Mesenchymal stem cell (in vitro differentiated cells and primary cell): ENCODE measurements around the gene ADK.
"Not testable (repeated sequence)": the region's sequence is repeated elsewhere in the genome, so short reads cannot be mapped to it uniquely, and the experiment has no call there.

Experiments
- DNase-seq: peaks from one replicate; pipeline ENCODE4 v3.0.0-alpha.2; 2013
- H2AFZ ChIP-seq: one replicate; pipeline ENCODE4 v1.6.1; 2013; ENCODE audit warnings: low read depth, mild to moderate bottlenecking, control low read depth, inconsistent platforms, low read length, moderate library complexity
- H2AK5ac ChIP-seq: 2 replicates; pipeline ENCODE4 v1.6.1; 2013; ENCODE audit warnings: low read length, moderate library complexity, mild to moderate bottlenecking, inconsistent platforms; ENCODE audit not compliant: severe bottlenecking
- H2BK120ac ChIP-seq: one replicate; pipeline ENCODE4 v1.6.1; 2013; ENCODE audit warnings: low read depth, mild to moderate bottlenecking, inconsistent platforms, low read length, moderate library complexity
- H2BK12ac ChIP-seq, 2 experiments: one replicate each; pipeline ENCODE4 v1.6.1; 2013; ENCODE audit warnings: inconsistent platforms in 2 of 2, low read length in 2 of 2, mild to moderate bottlenecking in 2 of 2, moderate library complexity in 2 of 2, control low read depth in 1 of 2
- H2BK15ac ChIP-seq: one replicate; pipeline ENCODE4 v1.6.1; 2013; ENCODE audit warnings: mild to moderate bottlenecking, low read depth, inconsistent platforms; ENCODE audit not compliant: poor library complexity, severe bottlenecking
- H2BK5ac ChIP-seq: 2 replicates; pipeline ENCODE4 v1.6.1; 2013; ENCODE audit warnings: low read depth, mild to moderate bottlenecking, low read length, control low read depth, inconsistent platforms; ENCODE audit not compliant: poor library complexity, severe bottlenecking
- H3K14ac ChIP-seq, 2 experiments: one replicate each; pipeline ENCODE4 v1.6.1; 2013; ENCODE audit warnings: inconsistent platforms in 2 of 2, low read length in 2 of 2, control low read depth in 1 of 2, mild to moderate bottlenecking in 1 of 2, moderate library complexity in 1 of 2
- H3K18ac ChIP-seq, 2 experiments: one replicate each; pipeline ENCODE4 v1.6.1; 2013; ENCODE audit warnings: inconsistent platforms in 2 of 2, low read length in 2 of 2, control low read depth in 1 of 2, low read depth in 1 of 2, mild to moderate bottlenecking in 1 of 2
- H3K23ac ChIP-seq, 2 experiments: one replicate each; pipeline ENCODE4 v1.6.1; 2013; ENCODE audit warnings: inconsistent platforms in 2 of 2, low read length in 2 of 2, mild to moderate bottlenecking in 2 of 2, moderate library complexity in 2 of 2, control low read depth in 1 of 2
- H3K27ac ChIP-seq: 2 replicates; pipeline ENCODE4 v1.5.1; 2013; ENCODE audit warnings: mild to moderate bottlenecking, moderate library complexity, low read length, control low read depth, inconsistent platforms; ENCODE audit not compliant: poor library complexity, severe bottlenecking
- H3K27me3 ChIP-seq, 2 experiments: 2 replicates each; pipeline versions ENCODE4 v1.6.1 to v1.7.0; 2013; ENCODE audit warnings: low read length in 2 of 2, mild to moderate bottlenecking in 2 of 2, moderate library complexity in 2 of 2, control low read depth in 1 of 2, inconsistent platforms in 1 of 2; ENCODE audit not compliant: control insufficient read depth in 1 of 2, insufficient read depth in 1 of 2
- H3K36me3 ChIP-seq, 2 experiments: 2 replicates each; pipeline versions ENCODE4 v1.6.1 to v1.7.0; 2013; ENCODE audit warnings: low read length in 2 of 2, control low read depth in 1 of 2, inconsistent platforms in 1 of 2, low read depth in 1 of 2, mild to moderate bottlenecking in 1 of 2; ENCODE audit not compliant: insufficient read depth in 2 of 2, control insufficient read depth in 1 of 2
- H3K4ac ChIP-seq, 2 experiments: one replicate each; pipeline ENCODE4 v1.6.1; 2013; ENCODE audit warnings: inconsistent platforms in 2 of 2, low read length in 2 of 2, mild to moderate bottlenecking in 2 of 2, moderate library complexity in 2 of 2, control low read depth in 1 of 2, low read depth in 1 of 2
- H3K4me1 ChIP-seq: 2 replicates; pipeline ENCODE4 v1.6.1; 2013; ENCODE audit warnings: low read depth, low read length, control low read depth; ENCODE audit not compliant: control insufficient read depth, insufficient read depth
- H3K4me2 ChIP-seq: 2 replicates; pipeline ENCODE4 v1.6.1; 2013; ENCODE audit warnings: low read length, mild to moderate bottlenecking, inconsistent platforms; ENCODE audit not compliant: poor library complexity, severe bottlenecking
- H3K4me3 ChIP-seq, 2 experiments: 2 replicates each; pipeline versions ENCODE4 v1.5.1 to v1.7.0; 2013; ENCODE audit warnings: low read length in 2 of 2, mild to moderate bottlenecking in 2 of 2, control low read depth in 1 of 2, low read depth in 1 of 2; ENCODE audit not compliant: insufficient read depth in 1 of 2
- H3K79me1 ChIP-seq: replicated peaks from 2 replicates; pipeline ENCODE4 v1.6.1; 2013; ENCODE audit warnings: mild to moderate bottlenecking, control low read depth, low read length, inconsistent platforms; ENCODE audit not compliant: poor library complexity, severe bottlenecking
- H3K9ac ChIP-seq: 2 replicates; pipeline ENCODE4 v1.7.0; 2013; ENCODE audit warnings: mild to moderate bottlenecking, low read length, moderate library complexity
- H3K9me3 ChIP-seq: 2 replicates; pipeline ENCODE4 v1.7.0; 2013; ENCODE audit warnings: mild to moderate bottlenecking, low read length; ENCODE audit not compliant: control insufficient read depth
- H4K8ac ChIP-seq: one replicate; pipeline ENCODE4 v1.6.1; 2013; ENCODE audit warnings: inconsistent platforms, mild to moderate bottlenecking, low read length, moderate library complexity
- H4K91ac ChIP-seq: one replicate; pipeline ENCODE4 v1.6.1; 2013; ENCODE audit warnings: mild to moderate bottlenecking, low read length, inconsistent platforms
- WGBS: methylation state at CpG from one replicate; pipeline ENCODE4 v1.1.7; 2013; ENCODE audit warnings: mixed read lengths; 5-methylcytosine and 5-hydroxymethylcytosine counted together

Gene ADK

GRCh38 chr10:74353021-74353420, 202.0 kb downstream of the ADK start:
- not testable (repeated sequence) for H3K27me3 ChIP-seq, H2AK5ac ChIP-seq, H3K79me1 ChIP-seq, H3K9me3 ChIP-seq, H2AFZ ChIP-seq, H2BK120ac ChIP-seq, DNase-seq, H3K9ac ChIP-seq, H3K4me1 ChIP-seq, H3K27ac ChIP-seq, H2BK15ac ChIP-seq, H2BK12ac ChIP-seq, H4K91ac ChIP-seq, H3K23ac ChIP-seq, H2BK5ac ChIP-seq, H3K14ac ChIP-seq, H3K4me3 ChIP-seq, H3K18ac ChIP-seq, H3K4me2 ChIP-seq, H3K4ac ChIP-seq, H4K8ac ChIP-seq
- WGBS: 97% methylated on average over 3 of the region's 3 CpGs
- peaks cover 0 to 12% of the 10 kb centered on the region in 2 experiments for H3K36me3 ChIP-seq

GRCh38 chr10:74361678-74362077, 210.7 kb downstream of the ADK start:
- no peak for DNase-seq
- Histone ChIP-seq H3K18ac (no peak overlapping the region), H3K23ac (no peak overlapping the region), H4K91ac (no peak overlapping the region), H3K4me2 (no peak overlapping the region), H3K79me1 (peaks cover 11% of the 10 kb centered on the region), H3K27ac (no peak overlapping the region), H3K4me3 (no peak overlapping the region), H2AK5ac (no peak overlapping the region), H3K4ac (no peak overlapping the region), H2BK120ac (no peak overlapping the region), H3K9me3 (peaks cover 50% of the 10 kb centered on the region), H2BK15ac (no peak overlapping the region), H3K36me3 (peaks cover 13 to 32% of the 10 kb centered on the region in 2 experiments), H2BK12ac (no peak overlapping the region), H3K9ac (no peak overlapping the region), H4K8ac (no peak overlapping the region), H2BK5ac (no peak overlapping the region), H2AFZ (no peak overlapping the region), H3K27me3 (no peaks in the 10 kb centered on the region), H3K14ac (no peak overlapping the region), H3K4me1 (no peaks in the 10 kb centered on the region)

GRCh38 chr10:74363727-74364126, 212.7 kb downstream of the ADK start:
- Histone ChIP-seq H3K9me3 (peaks cover 42% of the 10 kb centered on the region), H2BK120ac (no peak overlapping the region), H3K4ac (no peak overlapping the region), H2BK12ac (no peak overlapping the region), H2BK15ac (no peak overlapping the region), H2AK5ac (no peak overlapping the region), H3K27me3 (no peaks in the 10 kb centered on the region), H3K4me2 (no peak overlapping the region), H3K27ac (no peak overlapping the region), H3K36me3 (peaks cover 13 to 26% of the 10 kb centered on the region in 2 experiments), H4K8ac (no peak overlapping the region), H2BK5ac (no peak overlapping the region), H2AFZ (no peak overlapping the region), H3K23ac (no peak overlapping the region), H3K18ac (no peak overlapping the region), H3K4me3 (no peak overlapping the region), H3K14ac (peak overlapping the region in 1 of 2 experiments; percentile 61), H3K9ac (no peak overlapping the region), H4K91ac (no peak overlapping the region), H3K4me1 (no peaks in the 10 kb centered on the region), H3K79me1 (peaks cover 5% of the 10 kb centered on the region)
- 100% methylated on average over 1 of the region's 2 CpGs for WGBS
- DNase-seq: no peak

GRCh38 chr10:74365109-74365508, 214.1 kb downstream of the ADK start:
- no peak overlapping the region for H2AK5ac ChIP-seq
- H3K9me3 ChIP-seq: peaks cover 29% of the 10 kb centered on the region
- peaks cover 13 to 30% of the 10 kb centered on the region in 2 experiments for H3K36me3 ChIP-seq
- no peaks in the 10 kb centered on the region for H3K27me3 ChIP-seq
- H3K4me3 ChIP-seq: no peak overlapping the region
- H4K8ac ChIP-seq: no peak overlapping the region
- no peak overlapping the region for H3K27ac ChIP-seq
- H2BK15ac ChIP-seq: no peak overlapping the region
- no peak overlapping the region for H2BK5ac ChIP-seq
- WGBS: 86% methylated on average over 1 of the region's 3 CpGs
- H3K4ac ChIP-seq: no peak overlapping the region
- peaks cover 5% of the 10 kb centered on the region for H3K79me1 ChIP-seq
- no peaks in the 10 kb centered on the region for H3K4me1 ChIP-seq
- H2BK12ac ChIP-seq: no peak overlapping the region
- H2BK120ac ChIP-seq: no peak overlapping the region
- DNase-seq: no peak
- H2AFZ ChIP-seq: no peak overlapping the region
- no peak overlapping the region for H3K9ac ChIP-seq
- no peak overlapping the region for H3K14ac ChIP-seq
- no peak overlapping the region for H3K23ac ChIP-seq
- H3K18ac ChIP-seq: no peak overlapping the region
- H3K4me2 ChIP-seq: no peak overlapping the region
- H4K91ac ChIP-seq: no peak overlapping the region
